Endometrium (tissue), 2 donors: ENCODE results near the gene SLAMF8.

Source experiments
- FAIRE-seq: peaks from 2 replicates; lab custom pipeline; 2012; peaks lifted over from hg19 to GRCh38; lab: Jason Lieb, UNC
- donor health status: control.
- donor health status: control.

The SLAMF8 gene

DNA sequence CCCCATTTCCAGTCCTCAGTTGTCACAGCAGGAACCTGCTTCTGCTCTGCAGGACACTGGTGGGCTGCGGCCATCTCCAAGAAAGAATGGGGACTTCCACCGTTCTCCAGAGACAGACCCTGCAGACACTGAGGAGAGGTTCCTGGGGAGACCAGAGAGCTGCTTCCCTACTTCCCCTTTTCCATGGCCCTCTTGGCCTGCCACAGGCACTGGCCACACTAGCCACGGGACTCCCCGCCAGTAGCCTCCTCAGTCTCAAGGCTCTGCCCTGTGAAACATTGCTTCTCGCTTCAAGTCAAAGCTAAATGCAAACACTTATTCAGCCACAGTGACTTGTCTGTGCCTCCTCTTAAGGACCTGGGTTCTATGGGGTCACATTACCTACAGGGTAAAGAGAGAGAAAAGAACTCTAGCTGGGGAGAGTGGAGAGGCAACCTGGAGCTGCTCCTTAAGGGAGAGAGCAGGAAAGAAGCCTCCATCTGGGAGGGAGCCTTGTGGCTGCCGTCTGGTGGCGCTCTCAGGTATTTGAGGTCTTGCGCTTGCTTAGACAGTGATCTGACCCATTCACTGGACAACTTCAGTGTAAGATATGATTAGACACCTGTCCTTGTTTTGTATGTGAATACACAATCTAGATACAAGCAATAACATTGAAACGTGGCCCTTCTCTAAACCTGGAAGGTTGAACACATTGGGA is 5.4 kb upstream of the SLAMF8 start:
- FAIRE-seq, result peak; percentile 23

DNA sequence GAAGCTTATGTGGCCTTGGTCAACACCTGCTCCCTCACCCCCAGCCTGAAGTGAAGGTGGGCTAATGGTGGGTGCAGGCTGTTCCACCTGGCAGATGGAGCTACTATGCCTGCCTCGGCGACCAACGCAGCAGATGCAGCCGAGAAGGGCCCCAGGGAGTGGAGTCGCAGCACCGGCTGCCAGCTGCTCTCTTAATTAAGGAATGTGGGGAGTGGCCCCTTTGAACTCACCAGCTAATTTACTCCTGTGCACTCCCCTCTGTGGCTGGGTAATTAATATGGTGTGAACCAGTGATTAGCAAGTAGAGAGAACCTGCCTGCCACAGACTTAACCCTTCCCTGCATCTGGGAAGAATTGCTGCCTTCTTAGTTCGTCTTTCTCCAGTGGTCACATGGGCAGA is 3.3 kb upstream of the SLAMF8 start:
- FAIRE-seq, result no peak

DNA sequence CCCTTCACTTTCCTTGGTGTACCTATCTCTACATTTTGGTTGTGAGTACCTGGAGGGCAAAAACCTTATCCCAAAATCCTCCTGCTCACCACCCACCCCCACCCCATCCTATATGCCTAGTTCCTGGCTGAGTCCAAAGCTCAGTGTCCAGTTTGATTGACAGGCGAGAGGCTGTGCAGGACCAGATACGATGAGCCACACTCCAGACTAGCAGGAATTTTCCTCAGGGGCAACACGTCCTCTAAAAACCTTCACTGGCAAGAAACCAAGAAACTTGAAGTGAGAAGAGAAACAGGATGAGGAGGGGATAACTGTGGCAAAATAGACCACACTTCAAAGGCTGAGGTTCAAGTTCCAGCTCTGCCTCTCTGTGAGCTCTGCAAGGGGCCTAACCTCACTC is 1.1 kb upstream of the SLAMF8 start:
- no peak for FAIRE-seq

DNA sequence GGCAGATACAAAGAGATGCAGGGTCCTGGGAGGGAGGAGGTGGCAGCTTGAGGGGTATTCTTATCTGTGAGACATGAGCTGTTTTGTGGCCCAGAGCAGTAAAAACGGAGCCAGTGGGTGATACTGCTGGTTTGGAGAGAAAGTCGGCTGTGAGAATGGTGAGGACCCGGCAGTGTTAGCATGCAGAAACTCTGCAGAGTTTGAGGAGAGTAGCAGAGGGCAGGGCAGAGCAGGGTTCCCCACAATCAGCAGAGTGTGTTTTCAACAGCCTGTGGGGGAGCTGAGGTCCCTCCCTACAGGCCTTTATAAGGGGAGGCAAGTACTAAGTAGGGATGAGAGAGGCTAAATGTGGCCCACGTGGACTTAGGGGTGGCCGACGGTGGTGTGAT is 423 bp downstream of the SLAMF8 start:
- no peak for FAIRE-seq

DNA sequence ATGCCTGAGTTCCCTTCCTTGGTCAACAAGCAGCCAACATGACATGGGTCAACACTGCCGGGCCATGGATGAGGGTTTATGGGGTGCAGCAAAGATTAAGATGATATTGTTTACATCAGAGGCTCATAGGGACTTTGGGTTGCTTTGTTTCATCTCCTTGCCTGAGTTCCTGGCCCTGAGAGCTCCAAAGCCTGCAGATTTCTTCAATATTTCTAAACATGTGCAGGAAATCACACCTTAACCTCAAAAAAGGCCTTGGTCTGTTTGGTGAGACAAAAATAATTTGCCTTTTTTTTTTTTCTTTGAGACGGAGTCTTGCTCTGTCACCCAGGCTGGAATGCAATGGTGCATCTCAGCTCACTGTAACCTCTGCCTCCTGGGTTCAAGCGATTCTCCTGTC is 876 bp downstream of the SLAMF8 start:
- FAIRE-seq, result no peak

DNA sequence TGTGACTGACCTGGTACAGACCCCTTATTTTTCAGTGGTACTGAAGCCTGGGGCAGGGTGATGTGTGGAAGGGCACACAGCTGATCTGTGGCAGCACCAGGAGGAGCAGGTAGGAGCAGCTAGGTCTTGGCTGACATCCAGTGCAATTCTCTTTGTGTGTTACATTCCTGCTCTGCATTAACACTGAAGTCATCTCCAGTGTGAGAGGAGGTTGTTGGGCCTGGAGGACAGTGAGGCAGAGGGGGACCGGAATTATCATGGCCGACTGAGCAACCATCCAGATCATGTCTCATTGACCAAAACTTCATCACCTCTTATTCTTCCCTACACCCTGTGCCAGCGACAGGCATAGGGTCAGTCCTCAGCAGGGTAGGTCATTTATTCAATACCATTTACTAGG is 1.5 kb downstream of the SLAMF8 start:
- no peak for FAIRE-seq

DNA sequence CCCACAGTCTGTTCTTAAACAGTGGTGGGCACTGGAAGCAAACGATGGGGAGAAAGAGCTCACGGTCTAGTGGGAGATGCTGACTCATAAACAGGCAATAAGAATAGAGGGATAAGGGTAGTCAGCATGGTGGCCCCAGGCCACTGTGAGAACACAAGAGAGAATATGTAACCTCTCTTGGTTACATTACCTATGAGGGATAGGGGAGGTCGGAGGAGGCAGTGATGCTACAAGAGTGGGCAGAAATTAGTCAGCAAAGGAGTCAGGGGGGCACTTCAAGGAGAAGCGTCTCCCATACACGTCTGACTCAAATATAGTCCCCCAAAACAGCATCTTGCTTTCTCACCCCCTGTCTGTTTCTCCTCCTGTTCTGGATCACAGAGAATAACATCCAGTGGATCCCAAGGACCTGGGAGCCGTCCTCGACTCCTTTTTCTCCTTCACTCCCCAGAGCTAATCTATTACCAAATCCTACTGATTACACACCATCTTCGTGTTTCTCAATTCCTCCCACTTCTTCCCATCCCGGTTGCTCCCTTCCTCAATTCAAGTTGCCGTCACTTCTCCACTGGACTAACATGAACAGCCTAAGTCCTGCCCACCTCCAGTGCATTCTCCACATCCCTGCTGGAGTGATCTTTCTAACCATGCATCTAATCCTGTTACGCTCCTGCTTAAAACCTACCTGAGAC is 2.1 kb downstream of the SLAMF8 start:
- no peak for FAIRE-seq

DNA sequence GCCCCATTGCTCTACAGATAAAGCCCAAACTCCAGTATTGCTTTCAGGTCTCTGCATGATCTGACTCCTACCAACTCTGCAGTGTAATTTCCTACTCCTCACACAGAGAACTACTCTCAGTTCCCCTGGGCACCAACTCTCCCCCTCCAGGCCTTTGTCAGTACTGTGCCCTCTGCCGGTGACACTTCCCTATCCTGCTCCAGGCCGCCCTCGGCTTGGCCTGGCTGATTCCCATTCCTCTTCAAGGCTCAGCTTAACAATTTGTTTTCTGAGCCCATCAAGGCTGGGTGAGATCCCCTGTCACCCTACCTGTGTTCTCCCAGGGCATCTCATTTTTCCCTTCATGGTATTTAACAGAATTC is 2.6 kb downstream of the SLAMF8 start:
- no peak for FAIRE-seq

DNA sequence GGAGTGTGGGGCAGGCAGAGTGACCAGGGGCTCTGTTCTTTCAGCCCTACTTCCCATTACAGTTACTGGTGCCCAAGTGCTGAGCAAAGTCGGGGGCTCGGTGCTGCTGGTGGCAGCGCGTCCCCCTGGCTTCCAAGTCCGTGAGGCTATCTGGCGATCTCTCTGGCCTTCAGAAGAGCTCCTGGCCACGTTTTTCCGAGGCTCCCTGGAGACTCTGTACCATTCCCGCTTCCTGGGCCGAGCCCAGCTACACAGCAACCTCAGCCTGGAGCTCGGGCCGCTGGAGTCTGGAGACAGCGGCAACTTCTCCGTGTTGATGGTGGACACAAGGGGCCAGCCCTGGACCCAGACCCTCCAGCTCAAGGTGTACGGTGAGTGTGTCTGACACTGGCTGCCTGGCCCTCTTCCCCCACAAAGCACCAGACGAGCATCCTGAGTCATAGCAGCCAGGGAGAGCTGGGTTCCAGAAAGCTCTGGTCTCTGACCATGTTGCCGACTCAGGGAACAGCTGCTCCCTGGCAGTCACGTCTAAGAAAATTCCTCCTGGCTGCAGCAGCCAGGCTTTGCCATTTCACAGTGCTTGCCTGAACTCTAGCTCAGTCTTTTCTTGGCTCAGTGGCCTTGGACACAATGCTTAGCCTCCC is 3.3 kb downstream of the SLAMF8 start:
- no peak for FAIRE-seq

DNA sequence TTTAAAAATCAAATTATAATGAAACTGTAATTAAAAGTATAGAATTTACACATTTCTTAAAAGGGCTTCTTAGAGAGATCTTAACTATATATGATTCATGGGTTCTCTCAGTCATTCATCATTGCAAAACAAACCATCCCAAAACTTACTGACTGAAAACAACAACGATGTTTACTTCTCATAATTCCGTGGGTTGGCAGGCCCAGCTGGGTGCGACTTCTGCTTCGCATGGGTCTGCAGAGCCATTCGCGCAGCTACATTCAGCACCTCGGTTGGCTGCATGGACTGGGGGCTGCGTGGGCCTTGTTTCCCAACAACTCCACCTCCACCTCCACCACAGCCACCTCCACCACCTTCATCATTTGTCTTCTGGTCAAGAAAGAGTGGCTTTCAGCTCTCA is 4.0 kb downstream of the SLAMF8 start:
- no peak for FAIRE-seq

DNA sequence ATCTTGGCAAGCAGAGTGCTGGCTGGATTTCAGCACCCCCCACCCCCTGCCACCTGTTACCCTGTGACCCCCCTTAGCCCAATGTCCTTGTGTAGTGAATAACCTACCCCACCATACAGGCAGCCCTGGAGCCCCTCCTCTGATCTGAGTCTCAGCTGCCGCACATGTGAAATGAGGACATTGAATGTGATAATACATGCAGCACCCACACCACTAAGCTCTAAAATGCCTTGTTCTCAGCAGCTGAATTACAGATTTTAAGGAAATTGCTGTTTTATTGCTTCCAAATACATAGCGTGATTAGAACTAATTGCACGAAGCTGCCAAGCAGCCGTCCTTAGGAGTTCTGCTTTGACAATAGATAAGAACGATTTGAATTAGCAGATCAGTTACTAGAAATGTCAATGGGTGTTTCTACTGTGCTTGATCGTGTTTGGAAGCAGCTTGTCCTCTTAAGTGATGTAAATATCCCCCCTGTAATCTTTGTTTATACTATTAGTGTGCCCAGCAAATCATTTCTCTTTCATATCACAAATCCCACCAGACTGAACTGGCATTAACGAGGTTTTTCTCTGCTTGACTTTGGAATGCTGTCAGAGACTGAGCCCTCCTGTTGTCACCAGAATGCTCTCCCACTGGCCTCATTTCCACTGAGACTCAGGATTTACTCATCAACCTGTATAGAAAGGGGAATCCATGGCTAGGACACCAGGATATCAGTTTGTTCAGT is 4.9 kb downstream of the SLAMF8 start:
- no peak for FAIRE-seq

DNA sequence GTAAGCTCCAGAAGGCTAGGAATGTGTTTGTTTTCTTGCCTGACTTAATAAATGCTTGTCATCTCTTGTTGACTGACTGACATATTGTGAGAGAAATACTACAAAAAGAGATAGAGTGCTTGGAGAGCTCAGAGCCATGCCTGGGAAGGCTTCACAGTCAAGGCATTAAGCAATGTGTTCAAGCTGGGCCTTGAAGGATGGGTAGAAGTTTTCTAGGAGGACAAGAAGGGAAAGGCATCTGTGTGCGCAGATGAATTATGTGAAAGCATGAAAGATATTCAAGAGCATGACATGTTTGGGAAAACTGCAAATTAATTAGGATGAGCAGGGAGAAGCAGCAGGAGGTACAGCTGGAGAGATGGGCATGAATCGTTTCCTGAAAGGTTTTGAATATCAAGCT is 5.6 kb downstream of the SLAMF8 start:
- no peak for FAIRE-seq

DNA sequence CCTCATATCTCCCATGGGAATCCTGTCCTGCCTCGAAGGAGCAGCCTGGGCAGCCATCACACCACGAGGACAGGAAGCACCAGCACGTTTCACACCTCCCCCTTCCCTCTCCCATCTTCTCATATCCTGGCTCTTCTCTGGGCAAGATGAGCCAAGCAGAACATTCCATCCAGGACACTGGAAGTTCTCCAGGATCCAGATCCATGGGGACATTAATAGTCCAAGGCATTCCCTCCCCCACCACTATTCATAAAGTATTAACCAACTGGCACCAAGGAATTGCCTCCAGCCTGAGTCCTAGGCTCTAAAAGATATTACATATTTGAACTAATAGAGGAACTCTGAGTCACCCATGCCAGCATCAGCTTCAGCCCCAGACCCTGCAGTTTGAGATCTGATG is 8.7 kb downstream of the SLAMF8 start:
- FAIRE-seq, result no peak

DNA sequence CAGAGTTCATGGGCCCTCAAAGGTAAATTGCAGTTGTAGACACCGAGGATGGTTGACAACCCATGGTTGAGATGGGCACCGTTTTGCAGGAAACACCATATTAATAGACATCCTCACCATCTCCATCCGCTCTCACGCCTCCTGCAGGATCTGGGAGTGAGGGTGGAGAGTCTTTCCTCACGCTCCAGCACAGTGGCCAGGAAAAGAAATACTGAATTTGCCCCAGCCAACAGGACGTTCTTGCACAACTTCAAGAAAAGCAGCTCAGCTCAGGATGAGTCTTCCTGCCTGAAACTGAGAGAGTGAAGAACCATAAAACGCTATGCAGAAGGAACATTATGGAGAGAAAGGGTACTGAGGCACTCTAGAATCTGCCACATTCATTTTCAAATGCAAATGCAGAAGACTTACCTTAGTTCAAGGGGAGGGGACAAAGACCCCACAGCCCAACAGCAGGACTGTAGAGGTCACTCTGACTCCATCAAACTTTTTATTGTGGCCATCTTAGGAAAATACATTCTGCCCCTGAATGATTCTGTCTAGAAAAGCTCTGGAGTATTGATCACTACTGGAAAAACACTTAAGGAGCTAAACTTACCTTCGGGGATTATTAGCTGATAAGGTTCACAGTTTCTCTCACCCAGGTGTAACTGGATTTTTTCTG is 9.3 kb downstream of the SLAMF8 start:
- no peak for FAIRE-seq

DNA sequence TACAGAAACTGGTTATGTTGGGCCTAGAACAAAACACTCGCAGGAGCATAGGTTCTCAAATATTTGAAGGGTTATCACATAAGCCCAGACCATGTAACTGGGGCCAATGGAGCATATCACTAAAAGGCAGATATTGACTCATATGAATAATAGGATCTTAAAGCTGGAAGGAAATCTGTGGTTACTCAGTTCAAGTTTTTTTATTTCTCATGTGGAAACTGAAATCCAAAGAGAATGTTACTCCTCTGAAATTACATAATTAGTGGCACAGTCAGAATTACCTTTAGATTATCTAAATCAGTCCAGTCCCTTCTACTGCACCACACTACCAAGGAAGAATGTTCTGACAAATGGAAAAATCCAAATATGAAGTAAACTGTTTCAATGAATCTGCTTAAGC is 12.0 kb downstream of the SLAMF8 start:
- no peak for FAIRE-seq

DNA sequence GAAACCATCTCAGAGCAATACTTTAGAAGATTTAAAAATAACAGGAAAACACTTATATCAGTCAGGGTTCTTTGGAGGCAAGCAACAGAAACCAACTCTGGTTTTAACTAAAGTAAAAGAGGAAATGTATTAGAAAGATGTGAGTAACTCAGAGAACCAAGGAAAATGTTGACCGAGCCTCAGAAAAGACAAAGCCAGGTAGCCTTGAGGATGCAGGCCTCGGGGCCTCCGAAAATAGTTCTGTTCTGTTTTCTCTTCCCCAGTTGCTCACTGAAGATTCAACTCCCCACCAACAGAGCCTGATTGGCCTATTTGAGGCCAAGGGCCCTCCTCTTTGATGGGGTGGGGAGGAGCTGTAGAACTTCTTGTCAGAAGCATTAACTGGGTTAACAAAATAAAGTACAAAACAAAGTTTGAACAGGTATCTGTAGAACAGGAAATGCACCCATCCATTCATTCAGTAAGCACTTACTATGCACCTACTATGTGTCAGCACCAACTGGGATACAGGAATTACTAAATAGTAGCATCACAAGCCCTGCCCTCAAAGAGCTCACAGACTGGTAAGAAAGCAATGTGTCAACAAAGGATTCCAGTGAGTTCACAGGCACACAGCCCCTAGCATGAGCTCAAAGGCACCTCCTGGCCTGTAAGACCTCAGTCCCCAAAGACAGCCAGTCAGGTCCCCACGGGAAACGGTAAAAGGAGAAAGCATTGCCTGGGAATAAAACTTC is 12.6 kb downstream of the SLAMF8 start:
- no peak for FAIRE-seq

DNA sequence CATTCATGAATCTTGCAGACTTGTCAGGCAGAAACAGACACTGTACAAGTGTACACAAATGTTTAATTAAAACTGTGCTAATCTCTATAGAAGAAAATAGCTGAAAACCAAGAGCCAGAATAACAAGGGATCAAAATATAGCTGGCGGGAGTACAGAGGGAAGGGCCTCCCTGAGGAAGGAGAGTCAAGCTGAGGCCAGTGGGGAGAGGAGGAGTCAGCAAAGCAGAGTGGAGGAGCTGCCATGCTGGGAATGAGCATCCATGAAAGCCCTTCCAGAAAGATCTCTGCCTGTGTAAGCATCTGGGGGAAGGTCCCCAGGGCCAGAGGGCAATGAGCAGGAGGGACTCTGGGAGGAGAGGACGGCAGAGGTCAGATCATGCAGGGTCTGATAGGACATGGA is 15.1 kb downstream of the SLAMF8 start:
- no peak for FAIRE-seq

DNA sequence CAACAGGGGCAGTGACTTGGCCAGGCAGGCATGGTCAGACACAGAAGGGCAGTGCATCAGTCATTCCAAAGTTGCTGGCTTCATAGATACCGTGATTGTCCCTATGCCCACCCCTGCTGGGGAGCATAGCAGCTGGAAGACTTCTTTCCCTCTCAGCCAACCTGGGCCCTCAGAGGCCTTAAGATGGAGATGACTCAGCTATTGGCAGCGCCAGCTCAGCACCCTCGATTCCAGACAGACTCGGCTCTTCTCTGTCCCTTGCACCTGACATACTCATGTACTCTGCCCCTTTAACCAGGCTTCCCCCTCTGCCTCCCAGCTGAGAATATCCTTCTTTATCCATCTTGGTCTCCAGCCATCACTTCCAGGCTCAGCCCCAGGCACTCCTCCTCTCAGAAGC is 16.8 kb downstream of the SLAMF8 start:
- no peak for FAIRE-seq

DNA sequence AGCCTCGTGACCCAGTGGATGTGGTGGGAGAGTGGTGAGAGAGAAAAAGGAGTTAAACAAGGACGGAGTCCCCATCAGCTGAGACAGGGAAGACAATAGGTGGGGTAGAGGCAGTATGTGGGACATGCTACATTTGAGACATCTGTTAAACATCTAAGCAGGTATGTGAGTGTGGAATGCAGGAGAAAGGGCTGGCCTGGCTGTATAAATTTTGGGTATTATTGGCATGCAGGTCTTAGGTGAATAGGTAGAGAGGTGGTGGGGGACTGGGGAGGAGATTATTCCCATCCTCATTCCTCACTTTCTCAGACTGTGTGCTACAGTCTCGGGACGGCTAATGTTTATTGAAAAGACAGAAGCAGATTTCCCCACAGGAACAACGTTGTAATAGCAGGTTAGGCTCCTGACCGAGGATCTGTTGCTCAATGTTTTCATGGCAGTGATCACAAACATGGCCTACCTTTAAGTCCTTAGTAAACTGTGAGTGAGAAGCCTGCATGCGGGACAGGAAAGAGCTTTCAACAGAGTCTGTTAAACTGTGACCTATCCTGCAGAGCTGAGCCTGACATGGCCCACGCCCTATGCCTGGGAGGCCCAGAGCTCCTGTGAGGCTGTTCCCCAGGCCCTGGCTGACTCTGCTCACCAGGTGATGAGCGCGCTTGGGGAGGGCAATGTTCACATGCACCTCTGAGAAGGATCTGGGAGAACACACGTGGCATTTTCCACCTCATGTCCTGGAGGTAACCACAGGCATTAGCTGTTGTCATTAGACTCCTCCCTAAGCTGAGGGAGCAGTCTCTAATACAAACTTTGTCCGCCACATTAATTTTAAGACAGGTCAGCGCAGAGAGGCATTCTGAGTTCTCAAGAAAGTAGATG is 19.3 kb downstream of the SLAMF8 start:
- FAIRE-seq, result no peak

DNA sequence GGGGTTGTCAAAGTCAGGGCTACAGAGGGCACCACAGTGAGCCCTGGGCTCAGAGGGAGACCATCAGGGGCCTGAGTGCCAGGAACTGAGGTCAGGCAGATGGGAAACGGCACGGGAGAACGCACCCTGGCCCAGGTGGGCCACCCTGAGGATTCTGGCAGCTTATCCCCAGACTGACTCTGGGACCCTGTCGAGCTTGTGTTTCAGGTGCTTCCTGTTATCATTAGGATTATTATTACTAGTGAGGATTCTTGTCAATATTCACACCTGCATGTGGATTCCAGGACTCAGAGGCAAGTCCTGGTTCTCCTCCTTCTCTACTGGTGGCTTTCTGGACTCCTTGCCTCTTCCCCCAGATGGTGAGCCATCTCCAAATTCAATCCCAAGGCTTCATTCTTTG is 20.6 kb downstream of the SLAMF8 start:
- no peak for FAIRE-seq

DNA sequence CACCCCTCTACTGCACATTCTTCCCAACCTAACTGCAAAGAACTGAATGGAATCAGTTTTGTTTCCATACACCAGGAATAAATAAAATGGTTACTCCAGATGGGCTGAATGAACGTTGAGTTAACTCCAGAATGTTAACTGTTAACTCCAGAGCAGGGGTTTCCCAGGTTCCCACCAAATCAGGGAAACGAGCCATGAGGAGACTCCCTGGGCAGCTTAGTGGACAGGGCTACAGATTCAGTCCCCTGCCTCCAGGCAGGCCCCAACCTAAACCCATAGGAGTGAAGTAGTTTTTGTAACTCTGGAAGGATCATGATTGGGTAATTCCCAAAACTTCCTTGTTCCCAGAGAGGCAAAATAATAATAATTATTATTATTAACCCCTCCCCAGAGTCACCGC is 21.7 kb downstream of the SLAMF8 start:
- no peak for FAIRE-seq
